Neural crest cell (in vitro differentiated cells): ENCODE results near the gene ARHGAP26. TPM values are rescaled to one million over a fixed set of nuclear protein-coding genes. Genes with fewer than 3 reads are reported as not detected.
"Not testable (repeated sequence)": the region's sequence is repeated elsewhere in the genome, so short reads cannot be mapped to it uniquely, and the experiment has no call there.

ENCODE experiments used
- DNase-seq: peaks from one replicate; pipeline ENCODE4 v3.0.0; 2021; ENCODE audit warnings: low read depth, mixed read lengths, low spot score
- H3K27ac Mint-ChIP-seq: one replicate; pipeline ENCODE4 v1.8.0; 2021; ENCODE audit warnings: mild to moderate bottlenecking, mixed read lengths; ENCODE audit not compliant: unreplicated experiment
- H3K27me3 Mint-ChIP-seq: 2 replicates; pipeline ENCODE4 v1.8.0; 2021; ENCODE audit warnings: low read depth, mild to moderate bottlenecking, mixed read lengths
- H3K36me3 Mint-ChIP-seq: 2 replicates; pipeline ENCODE4 v1.8.0; 2021; ENCODE audit warnings: low read depth, mild to moderate bottlenecking, mixed read lengths
- H3K4me1 Mint-ChIP-seq: 2 replicates; pipeline ENCODE4 v1.8.0; 2021; ENCODE audit warnings: mixed read lengths
- H3K4me3 Mint-ChIP-seq: one replicate; pipeline ENCODE4 v1.8.0; 2021; ENCODE audit warnings: mild to moderate bottlenecking, mixed read lengths
- H3K9me3 Mint-ChIP-seq: 2 replicates; pipeline ENCODE4 v1.8.0; 2021; ENCODE audit warnings: mixed read lengths
- total RNA-seq: library from RNA; stranded (reverse); gene quantifications from 2 replicates; pipeline ENCODE4 v1.2.1, GENCODE V29; 2021
- TF ChIP-seq, protein P1 (sequence below): fragments of 200-600 bp; sonication (generic); conservative IDR thresholded peaks from 2 replicates; pipeline ENCODE4 v1.5.0; 2021; ENCODE audit warnings: antibody characterized with exemption, mild to moderate bottlenecking

Gene ARHGAP26
- total RNA-seq, 1 donor from 2014 or later = 5.5 TPM

DNA sequence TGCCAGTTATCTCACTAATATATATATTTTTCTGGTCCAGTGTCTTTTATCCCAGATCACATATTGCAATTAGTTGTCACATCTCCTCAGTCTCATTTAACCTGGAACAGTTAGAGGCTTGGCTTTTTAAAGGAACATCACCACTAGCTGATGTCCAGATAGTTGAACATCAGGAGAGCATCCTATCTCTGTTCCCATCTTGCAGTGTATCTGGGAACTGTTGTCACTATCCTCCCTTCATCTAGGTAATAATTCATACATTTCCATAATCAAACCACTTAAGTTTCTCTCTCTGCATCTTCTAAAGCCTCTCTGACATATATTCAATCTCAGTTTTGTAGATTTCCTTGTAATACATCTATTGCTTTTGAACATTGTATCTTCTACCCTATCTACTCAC lies 175.7 kb downstream of the ARHGAP26 start:
- no peaks in the 10 kb centered on the region for H3K27me3 Mint-ChIP-seq
- no peak for DNase-seq
- peaks cover 2% of the 10 kb centered on the region for H3K9me3 Mint-ChIP-seq
- H3K4me3 Mint-ChIP-seq = no peak overlapping the region
- H3K27ac Mint-ChIP-seq = no peak overlapping the region
- TF ChIP-seq, protein P1, sequence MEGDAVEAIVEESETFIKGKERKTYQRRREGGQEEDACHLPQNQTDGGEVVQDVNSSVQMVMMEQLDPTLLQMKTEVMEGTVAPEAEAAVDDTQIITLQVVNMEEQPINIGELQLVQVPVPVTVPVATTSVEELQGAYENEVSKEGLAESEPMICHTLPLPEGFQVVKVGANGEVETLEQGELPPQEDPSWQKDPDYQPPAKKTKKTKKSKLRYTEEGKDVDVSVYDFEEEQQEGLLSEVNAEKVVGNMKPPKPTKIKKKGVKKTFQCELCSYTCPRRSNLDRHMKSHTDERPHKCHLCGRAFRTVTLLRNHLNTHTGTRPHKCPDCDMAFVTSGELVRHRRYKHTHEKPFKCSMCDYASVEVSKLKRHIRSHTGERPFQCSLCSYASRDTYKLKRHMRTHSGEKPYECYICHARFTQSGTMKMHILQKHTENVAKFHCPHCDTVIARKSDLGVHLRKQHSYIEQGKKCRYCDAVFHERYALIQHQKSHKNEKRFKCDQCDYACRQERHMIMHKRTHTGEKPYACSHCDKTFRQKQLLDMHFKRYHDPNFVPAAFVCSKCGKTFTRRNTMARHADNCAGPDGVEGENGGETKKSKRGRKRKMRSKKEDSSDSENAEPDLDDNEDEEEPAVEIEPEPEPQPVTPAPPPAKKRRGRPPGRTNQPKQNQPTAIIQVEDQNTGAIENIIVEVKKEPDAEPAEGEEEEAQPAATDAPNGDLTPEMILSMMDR = no peak
- H3K36me3 Mint-ChIP-seq = no peaks in the 10 kb centered on the region
- H3K4me1 Mint-ChIP-seq = no peaks in the 10 kb centered on the region

GRCh38 chr5:142946547-142947426 lies 176.6 kb downstream of the ARHGAP26 start:
- no peaks in the 10 kb centered on the region for H3K36me3 Mint-ChIP-seq
- TF ChIP-seq, protein P1 = no peak

DNA sequence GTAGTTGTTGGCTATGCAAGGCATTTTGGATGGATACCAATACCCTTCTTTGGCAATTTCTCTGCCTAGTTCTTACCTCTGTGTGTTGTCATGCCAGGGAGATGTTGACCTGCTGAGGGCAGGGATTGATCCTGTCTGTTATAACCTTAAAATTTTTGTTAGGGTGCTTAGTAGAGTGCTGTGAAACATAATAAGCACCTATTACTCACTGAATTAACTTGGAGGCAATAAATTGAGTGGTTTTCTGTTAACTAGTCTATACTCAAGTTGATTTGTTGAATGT lies 177.2 kb downstream of the ARHGAP26 start:
- Mint-ChIP-seq H3K27me3 (no peaks in the 10 kb centered on the region), H3K4me1 (no peaks in the 10 kb centered on the region), H3K36me3 (no peaks in the 10 kb centered on the region), H3K4me3 (no peak overlapping the region), H3K27ac (no peak overlapping the region), H3K9me3 (peaks cover 2% of the 10 kb centered on the region)
- DNase-seq = no peak
- TF ChIP-seq, protein P1 = no peak

More at GRCh38 chr5:142946547-142947426, 176.6 kb downstream of the ARHGAP26 start:
- no peak for DNase-seq
- H3K4me1 Mint-ChIP-seq = no peaks in the 10 kb centered on the region
- peaks cover 2% of the 10 kb centered on the region for H3K9me3 Mint-ChIP-seq
- H3K4me3 Mint-ChIP-seq = no peak overlapping the region
- H3K27me3 Mint-ChIP-seq = no peaks in the 10 kb centered on the region
- H3K27ac Mint-ChIP-seq = no peak overlapping the region

DNA sequence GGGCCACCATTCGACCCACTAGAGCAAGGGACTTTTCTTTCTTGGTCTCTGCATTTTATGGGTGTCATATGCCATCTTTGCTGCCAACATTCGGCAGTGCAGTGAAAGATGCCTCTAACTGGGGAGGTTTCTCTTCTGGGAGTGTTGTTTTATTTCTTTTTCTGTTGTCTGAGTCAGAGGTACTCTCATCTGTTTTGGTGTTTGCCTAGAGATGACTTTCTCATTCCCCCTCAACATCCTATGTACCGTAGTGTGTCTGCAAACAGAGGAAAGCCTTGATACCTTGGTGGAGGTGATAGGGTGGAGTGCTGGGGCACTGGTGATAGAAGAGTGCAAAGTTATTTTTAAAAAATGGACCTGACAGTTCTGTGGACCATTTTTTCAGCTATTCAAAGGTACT lies 182.1 kb downstream of the ARHGAP26 start:
- no peak for DNase-seq
- no peaks in the 10 kb centered on the region for H3K4me1 Mint-ChIP-seq
- H3K27me3 Mint-ChIP-seq = no peaks in the 10 kb centered on the region
- no peak overlapping the region for H3K4me3 Mint-ChIP-seq
- no peak overlapping the region for H3K27ac Mint-ChIP-seq
- TF ChIP-seq, protein P1 = no peak
- H3K9me3 Mint-ChIP-seq = peaks cover 8% of the 10 kb centered on the region
- no peaks in the 10 kb centered on the region for H3K36me3 Mint-ChIP-seq

- not testable (repeated sequence) for H3K4me1 Mint-ChIP-seq, H3K9me3 Mint-ChIP-seq, H3K36me3 Mint-ChIP-seq, H3K4me3 Mint-ChIP-seq, H3K27me3 Mint-ChIP-seq, H3K27ac Mint-ChIP-seq, DNase-seq
These were observed 182.7 kb downstream of the ARHGAP26 start for GRCh38 chr5:142952871-142953270.

- TF ChIP-seq, protein P1 = no peak
- Mint-ChIP-seq H3K9me3 (peaks cover 6% of the 10 kb centered on the region), H3K4me1 (peaks cover 3% of the 10 kb centered on the region), H3K4me3 (no peak overlapping the region), H3K27me3 (no peaks in the 10 kb centered on the region), H3K36me3 (no peaks in the 10 kb centered on the region), H3K27ac (peak overlapping the region; percentile 4)
- DNase-seq = no peak
These were observed 184.3 kb downstream of the ARHGAP26 start for GRCh38 chr5:142954455-142954854.
